ENCODE measurements around the gene WWP2.

Gene WWP2

GRCh38 chr16:69888005-69888590 is 126.0 kb downstream of the WWP2 start:
- DNase-seq (ENCODE audit: low read depth in 3 of 3, low spot score in 1 of 3): no peak

GRCh38 chr16:69889295-69889964 is 127.3 kb downstream of the WWP2 start:
- DNase-seq (ENCODE audit: low read depth in 3 of 3, low spot score in 1 of 3): no peak

- no peak for DNase-seq (ENCODE audit: low read depth in 3 of 3, low spot score in 1 of 3)
Measured at GRCh38 chr16:69890114-69890891, 128.2 kb downstream of the WWP2 start.

- no peak for DNase-seq (ENCODE audit: low read depth in 3 of 3, low spot score in 1 of 3)
Measured at GRCh38 chr16:69890892-69891282, 128.8 kb downstream of the WWP2 start.

GRCh38 chr16:69892378-69892777 is 130.2 kb downstream of the WWP2 start:
- no peak for DNase-seq (ENCODE audit: low read depth in 3 of 3, low spot score in 1 of 3)

GRCh38 chr16:69893106-69893505 is 131.0 kb downstream of the WWP2 start:
- DNase-seq (ENCODE audit: low read depth in 3 of 3, low spot score in 1 of 3): no peak

GRCh38 chr16:69894676-69895075 is 132.5 kb downstream of the WWP2 start:
- no peak for DNase-seq (ENCODE audit: low read depth in 3 of 3, low spot score in 1 of 3)

GRCh38 chr16:69903865-69904415 is 141.8 kb downstream of the WWP2 start:
- no peak for DNase-seq (ENCODE audit: low read depth in 3 of 3, low spot score in 1 of 3)

- no peak for DNase-seq (ENCODE audit: low read depth in 3 of 3, low spot score in 1 of 3)
Measured at GRCh38 chr16:69904495-69905170, 142.5 kb downstream of the WWP2 start.

GRCh38 chr16:69905171-69905555 is 143.0 kb downstream of the WWP2 start:
- no peak for DNase-seq (ENCODE audit: low read depth in 3 of 3, low spot score in 1 of 3)

GRCh38 chr16:69906838-69907401 is 144.8 kb downstream of the WWP2 start:
- no peak for DNase-seq (ENCODE audit: low read depth in 3 of 3, low spot score in 1 of 3)

- no peak for DNase-seq (ENCODE audit: low read depth in 3 of 3, low spot score in 1 of 3)
Measured at GRCh38 chr16:69909043-69909442, 146.9 kb downstream of the WWP2 start.

- no peak for DNase-seq (ENCODE audit: low read depth in 3 of 3, low spot score in 1 of 3)
Measured at GRCh38 chr16:69909760-69910159, 147.6 kb downstream of the WWP2 start.

GRCh38 chr16:69910964-69911363 is 148.8 kb downstream of the WWP2 start:
- DNase-seq (ENCODE audit: low read depth in 3 of 3, low spot score in 1 of 3): no peak

- DNase-seq (ENCODE audit: low read depth in 3 of 3, low spot score in 1 of 3): no peak
Measured at GRCh38 chr16:69916462-69916861, 154.3 kb downstream of the WWP2 start.

- DNase-seq (ENCODE audit: low read depth in 3 of 3, low spot score in 1 of 3): no peak
Measured at GRCh38 chr16:69917311-69917710, 155.2 kb downstream of the WWP2 start.

- no peak for DNase-seq (ENCODE audit: low read depth in 3 of 3, low spot score in 1 of 3)
Measured at GRCh38 chr16:69917739-69918138, 155.6 kb downstream of the WWP2 start.

- DNase-seq (ENCODE audit: low read depth in 3 of 3, low spot score in 1 of 3): no peak
Measured at GRCh38 chr16:69918241-69918640, 156.1 kb downstream of the WWP2 start.

GRCh38 chr16:69921127-69921526 is 159.0 kb downstream of the WWP2 start:
- no peak for DNase-seq (ENCODE audit: low read depth in 3 of 3, low spot score in 1 of 3)

GRCh38 chr16:69922200-69922599 is 160.1 kb downstream of the WWP2 start:
- no peak for DNase-seq (ENCODE audit: low read depth in 3 of 3, low spot score in 1 of 3)
